Lower lobe of right lung (tissue), 2 donors: ENCODE results near the gene SNX3. TPM values are rescaled to one million over a fixed set of nuclear protein-coding genes. Genes with fewer than 3 reads are reported as not detected.
"Not testable (repeated sequence)": the region's sequence is repeated elsewhere in the genome, so short reads cannot be mapped to it uniquely, and the experiment has no call there.

ENCODE experiments used
- ATAC-seq, 2 donors: fragments of 200-7000 bp; cut with Tn5 transposase; one replicate each; pipeline ENCODE4 v1.9.1; 2020 to 2022; ENCODE audit warnings: mild to moderate bottlenecking in 2 of 2, moderate library complexity in 2 of 2
- DNase-seq: peaks from one replicate; pipeline ENCODE4 v3.0.0-alpha.2; 2020
- H3K27ac ChIP-seq: fragments of 200-600 bp; one replicate; pipeline ENCODE4 v1.8.0; 2022
- H3K27me3 ChIP-seq: fragments of 200-600 bp; one replicate; pipeline ENCODE4 v1.8.0; 2022; ENCODE audit warnings: low read depth
- H3K36me3 ChIP-seq: fragments of 200-600 bp; one replicate; pipeline ENCODE4 v1.8.0; 2022; ENCODE audit warnings: mild to moderate bottlenecking
- H3K4me1 ChIP-seq: fragments of 200-600 bp; one replicate; pipeline ENCODE4 v1.8.0; 2022
- H3K4me3 ChIP-seq: fragments of 200-600 bp; one replicate; pipeline ENCODE4 v1.8.0; 2022; ENCODE audit warnings: mild to moderate bottlenecking
- H3K9me3 ChIP-seq: fragments of 200-600 bp; one replicate; pipeline ENCODE4 v1.8.0; 2022
- CTCF ChIP-seq: fragments of 200-600 bp; IDR thresholded peaks from one replicate; pipeline ENCODE4 v1.8.0; 2022; ENCODE audit warnings: antibody characterized with exemption, mild to moderate bottlenecking
- intact Hi-C: fragments of 100-400 bp; cut with DNase I; formaldehyde crosslinking; loops from one replicate; pipeline ENCODE4 v1.11.0; 2022
- total RNA-seq: library from RNA; stranded (reverse); fragmentation: NEBNext Ultra II Directional; extraction: Animal tissue kit (Norgen Biotek cat#: 25700); gene quantifications from one replicate; pipeline ENCODE4 v1.2.1, GENCODE V29; 2021
- donor health status: DM: no; HTN: yes; CAD: no; lungs with severe emphysema.

SNX3 gene
- total RNA-seq, 1 donor from 2014 or later = 230 TPM

- Histone ChIP-seq H3K36me3 (no peaks in the 10 kb centered on the region), H3K4me3 (peak within 1 kb of the TSS; percentile 76), H3K4me1 (peaks cover 10% of the 10 kb centered on the region), H3K27me3 (no peaks in the 10 kb centered on the region), H3K27ac (peak within 1 kb of the TSS; percentile 93), H3K9me3 (no peaks in the 10 kb centered on the region)
- DNase-seq = peak; percentile 97
- TF ChIP-seq CTCF = no peak
- peak; percentile 99 for ATAC-seq
- intact Hi-C loops = no loop called here
Observed at GRCh38 chr6:108294727-108295625, 34.1 kb upstream of the SNX3 start, which contains the start of gene AFG1L. AFG1L (plus strand) TSS chr6:108295054; CDS start chr6:108295080, 26 bp downstream.

GRCh38 chr6:108294297-108294726 is 33.5 kb upstream of the SNX3 start:
- H3K9me3 ChIP-seq = no peaks in the 10 kb centered on the region

GRCh38 chr6:108293527-108294296 is 32.9 kb upstream of the SNX3 start:
- Histone ChIP-seq H3K4me3 (peak overlapping the region; percentile 76), H3K27me3 (no peaks in the 10 kb centered on the region), H3K9me3 (no peaks in the 10 kb centered on the region), H3K36me3 (no peaks in the 10 kb centered on the region), H3K27ac (peak overlapping the region; percentile 93), H3K4me1 (peaks cover 10% of the 10 kb centered on the region)
- ATAC-seq = no peak
- no peak for TF ChIP-seq CTCF
- intact Hi-C loops = no loop called here
- no peak for DNase-seq

More at GRCh38 chr6:108294297-108294726, 33.5 kb upstream of the SNX3 start:
- Histone ChIP-seq H3K36me3 (no peaks in the 10 kb centered on the region), H3K27me3 (no peaks in the 10 kb centered on the region), H3K27ac (peak overlapping the region; percentile 93), H3K4me3 (peak overlapping the region; percentile 76), H3K4me1 (peaks cover 10% of the 10 kb centered on the region)
- no peak for DNase-seq
- no peak for TF ChIP-seq CTCF
- ATAC-seq = peak in 1 of 2 donors; percentile 4
- intact Hi-C loops = no loop called here

- H3K36me3 ChIP-seq, DNase-seq, H3K27ac ChIP-seq, ATAC-seq, H3K27me3 ChIP-seq, H3K9me3 ChIP-seq, intact Hi-C loops, H3K4me1 ChIP-seq, H3K4me3 ChIP-seq: not testable (repeated sequence)
Observed at GRCh38 chr6:108292561-108292960, 31.7 kb upstream of the SNX3 start.

- no peak for ATAC-seq
- no peaks in the 10 kb centered on the region for H3K9me3 ChIP-seq
- no peak overlapping the region for H3K4me3 ChIP-seq
- H3K4me1 ChIP-seq = peaks cover 7% of the 10 kb centered on the region
- H3K27me3 ChIP-seq = no peaks in the 10 kb centered on the region
- no peaks in the 10 kb centered on the region for H3K36me3 ChIP-seq
- intact Hi-C loops = no loop called here
- TF ChIP-seq CTCF = no peak
- DNase-seq = no peak
- H3K27ac ChIP-seq = no peak overlapping the region
Observed at GRCh38 chr6:108291091-108291490, 30.3 kb upstream of the SNX3 start.
